HG03064 (cell line): Measurements from ENCODE around the gene ARHGAP15.

Experiments used
- ATAC-seq: cut with Tn5 transposase; IDR thresholded peaks from one replicate; pipeline ENCODE4 v1.9.1; 2021; ENCODE audit warnings: low read depth; ENCODE audit not compliant: unreplicated experiment

Gene ARHGAP15

DNA sequence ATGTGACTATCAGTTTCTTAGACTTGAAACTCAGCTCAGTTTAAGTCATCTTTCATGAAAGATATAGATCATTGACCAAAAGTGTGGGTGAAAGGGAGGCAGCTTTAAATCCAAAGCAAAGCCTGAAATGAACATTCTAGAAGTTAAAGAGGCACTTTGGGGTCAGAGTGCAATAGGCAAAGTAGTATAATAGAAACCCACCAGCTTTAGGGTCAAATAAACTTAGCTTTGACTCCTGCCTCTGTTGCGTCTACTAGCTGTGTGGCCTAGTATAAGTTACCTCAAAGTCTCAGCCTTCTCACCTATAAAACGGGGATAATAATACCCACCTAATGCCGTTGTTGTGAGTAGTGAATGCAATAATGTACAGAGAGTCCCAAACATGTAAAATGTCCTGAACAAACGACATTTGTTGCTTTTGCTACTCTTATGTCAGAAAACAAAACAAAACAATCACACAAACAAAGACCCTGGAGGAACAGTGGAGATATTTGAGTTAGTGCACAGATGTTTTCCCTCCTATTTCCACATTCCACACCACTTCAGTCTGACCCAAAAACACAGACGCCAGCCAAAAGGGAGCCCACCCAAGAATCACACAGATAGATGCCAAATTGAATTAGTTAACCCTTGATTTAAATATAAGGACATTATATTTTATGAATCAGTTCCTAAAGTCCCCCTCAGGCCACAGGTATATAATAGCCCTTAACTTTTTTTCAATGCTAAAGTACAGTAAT, 657.0 kb downstream of the ARHGAP15 start:
- no peak for ATAC-seq

GRCh38 chr2:143787674-143788073, 658.5 kb downstream of the ARHGAP15 start:
- no peak for ATAC-seq

GRCh38 chr2:143792602-143793001, 663.4 kb downstream of the ARHGAP15 start:
- ATAC-seq, result no peak

- no peak for ATAC-seq
Observed at GRCh38 chr2:143793381-143793780, 664.2 kb downstream of the ARHGAP15 start.

DNA sequence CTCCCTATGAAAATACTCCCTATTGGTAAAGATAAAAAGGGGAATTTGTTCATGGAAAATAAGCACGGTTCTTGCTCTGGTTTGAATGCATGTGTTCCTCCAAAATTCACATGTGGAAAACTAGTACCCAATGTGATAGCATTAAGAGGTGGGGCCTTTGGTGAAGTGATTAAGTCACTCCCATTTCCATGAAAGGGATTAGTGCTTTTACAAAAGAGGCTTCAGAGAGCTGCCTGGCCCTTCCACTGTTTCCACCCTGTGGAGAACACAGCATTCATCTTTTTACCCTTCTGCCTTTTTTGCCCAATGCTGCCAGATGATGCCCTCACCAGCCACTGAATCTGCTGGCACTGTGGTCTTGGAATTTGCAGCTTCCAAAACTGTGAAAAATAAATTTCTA, 666.8 kb downstream of the ARHGAP15 start:
- no peak for ATAC-seq

- no peak for ATAC-seq
Observed at GRCh38 chr2:143801561-143801960, 672.3 kb downstream of the ARHGAP15 start.

DNA sequence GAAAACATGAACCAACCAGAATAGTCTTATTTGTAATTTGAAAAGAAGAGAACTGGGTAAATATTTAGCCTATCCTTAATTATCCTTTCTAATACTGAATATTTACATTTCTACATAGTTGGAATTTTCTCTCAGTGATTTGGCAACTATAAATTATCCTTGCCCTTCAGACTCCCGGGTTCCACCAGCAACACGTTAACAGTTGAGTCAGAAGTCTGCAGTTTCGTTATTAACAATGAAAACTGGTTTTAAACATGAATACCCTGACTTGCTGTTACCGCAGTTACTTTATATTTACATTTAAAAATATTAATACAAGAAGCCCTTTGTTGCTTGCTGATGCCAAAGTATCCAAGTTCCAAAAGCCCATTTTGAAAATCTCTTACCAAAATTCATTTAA, 673.0 kb downstream of the ARHGAP15 start:
- ATAC-seq, result no peak

DNA sequence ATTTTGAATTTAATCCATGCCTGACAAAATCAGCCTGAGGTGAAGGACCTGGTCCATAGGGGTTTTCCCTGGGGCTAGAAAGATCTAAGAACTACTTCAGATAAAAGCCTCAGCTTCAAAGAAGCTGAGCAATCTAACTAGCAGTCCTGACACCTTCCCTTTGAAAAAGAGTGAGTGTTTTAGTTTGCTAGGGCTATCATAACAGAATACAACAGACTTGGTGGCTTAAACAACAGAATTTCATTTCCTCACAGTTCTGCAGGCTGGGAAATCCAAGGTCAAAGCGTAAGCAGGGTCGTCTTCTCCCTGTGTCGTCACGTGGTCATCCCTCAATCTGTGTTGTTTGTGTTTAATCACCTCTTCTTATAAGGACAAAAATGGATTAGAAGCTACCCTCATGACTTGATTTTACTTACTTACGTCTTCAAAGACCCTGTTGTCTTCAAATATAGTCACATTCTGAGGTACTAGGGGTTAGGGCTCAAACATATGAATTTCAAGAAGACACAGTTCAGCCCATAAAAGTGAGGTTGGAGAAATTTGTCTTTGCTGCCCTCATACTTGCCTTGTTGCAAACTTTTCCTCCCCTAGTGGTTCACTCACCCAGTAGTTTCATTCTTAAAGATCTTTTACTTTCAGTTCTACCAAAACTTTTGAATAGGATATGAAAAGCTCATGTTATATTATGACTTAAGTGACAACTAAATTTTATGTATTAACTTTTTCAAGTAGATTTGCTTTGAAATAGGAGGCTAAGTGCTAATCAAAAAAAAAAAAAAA, 673.8 kb downstream of the ARHGAP15 start:
- peak; percentile 94 for ATAC-seq

DNA sequence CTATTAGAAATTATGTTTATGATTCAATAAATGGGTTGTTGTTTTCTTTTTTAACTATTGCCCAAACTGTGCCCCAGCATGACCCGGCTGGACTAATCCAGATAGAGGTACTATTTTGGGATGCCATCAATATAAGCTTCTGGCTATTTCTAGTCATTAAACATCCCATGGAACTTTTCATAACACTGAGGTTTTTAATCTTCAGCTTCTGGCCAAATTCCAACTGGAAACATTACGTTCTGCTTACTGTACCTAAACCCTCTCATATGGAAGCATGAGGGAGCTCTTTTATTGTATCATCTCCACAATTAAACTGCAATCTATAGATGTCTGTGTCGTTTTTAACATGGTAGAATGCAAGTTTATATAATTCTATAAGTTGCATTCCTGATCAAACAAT, 674.7 kb downstream of the ARHGAP15 start:
- no peak for ATAC-seq

DNA sequence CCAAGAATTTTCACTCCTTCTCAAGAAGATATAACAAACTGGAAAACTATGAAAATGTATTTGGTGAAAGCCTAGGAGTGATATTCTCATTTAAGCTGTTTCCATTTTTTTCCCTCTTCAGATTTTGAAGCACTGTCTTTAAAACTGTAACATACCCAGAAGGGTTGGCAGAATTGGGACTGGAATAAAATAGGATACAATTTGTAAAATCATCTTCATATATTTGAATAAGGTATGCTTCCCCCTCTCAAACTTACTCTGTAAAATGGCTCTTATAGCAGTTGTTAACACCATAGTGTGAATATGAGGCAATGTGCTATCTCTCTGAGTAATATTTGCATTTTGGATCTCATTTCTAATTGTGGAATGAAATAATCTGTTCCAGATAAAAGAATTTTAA, 676.4 kb downstream of the ARHGAP15 start:
- no peak for ATAC-seq

DNA sequence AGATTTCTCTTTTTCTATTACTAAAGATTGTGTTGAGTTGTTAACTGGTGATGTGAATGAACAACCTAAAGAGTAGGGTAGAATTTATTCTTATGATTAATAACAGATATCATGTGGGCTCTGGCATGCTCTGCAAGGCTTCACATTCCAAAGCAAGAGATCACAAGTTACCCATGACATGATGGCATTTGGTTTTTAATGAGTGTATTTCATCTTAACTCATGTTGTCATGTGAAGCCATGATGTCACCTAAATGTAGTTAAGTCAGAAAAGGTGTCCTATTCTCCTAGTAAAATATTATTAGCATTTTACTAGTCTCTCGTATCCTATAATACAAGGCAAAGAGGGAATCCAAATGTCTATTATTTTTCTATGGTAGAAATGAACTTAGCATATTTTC, 678.0 kb downstream of the ARHGAP15 start:
- no peak for ATAC-seq

DNA sequence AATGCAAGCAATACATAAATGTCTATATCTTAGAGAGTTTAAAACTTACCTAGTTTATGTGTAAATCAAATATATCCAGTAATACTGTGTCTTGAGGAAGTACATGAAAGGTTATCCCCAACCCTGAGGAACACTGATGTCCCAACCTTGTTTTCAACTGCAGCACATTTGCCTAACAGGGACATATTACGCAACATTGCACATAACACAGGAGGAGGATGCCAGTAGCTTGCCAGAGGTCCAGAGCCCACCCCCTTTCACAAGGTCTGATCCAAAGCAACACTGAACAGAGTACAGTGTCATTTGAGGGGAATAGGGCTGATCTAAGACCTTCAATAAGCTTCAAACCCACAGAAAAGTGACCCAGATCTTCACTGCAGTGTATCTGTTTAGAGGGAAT, 678.5 kb downstream of the ARHGAP15 start:
- ATAC-seq, result no peak

DNA sequence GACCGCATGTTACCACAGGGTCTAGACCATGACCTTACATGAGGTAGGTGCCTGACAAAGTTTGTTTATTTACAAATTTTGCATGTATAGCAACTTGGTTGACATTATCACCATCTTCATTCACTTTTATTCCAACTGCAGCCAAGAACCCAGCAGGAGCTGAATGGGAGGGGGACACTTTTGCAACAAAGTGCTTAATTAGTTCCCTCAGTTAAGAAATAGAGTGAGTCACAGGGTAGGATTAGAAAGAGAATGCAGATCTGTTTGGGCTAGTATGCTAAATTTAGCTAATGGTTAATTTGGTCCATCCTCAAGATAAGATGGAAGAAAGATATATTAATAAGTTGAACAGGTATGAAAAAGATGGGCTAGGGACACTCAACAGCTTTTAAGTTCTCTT, 678.9 kb downstream of the ARHGAP15 start:
- ATAC-seq, result no peak

- no peak for ATAC-seq
Observed at GRCh38 chr2:143815082-143815481, 685.9 kb downstream of the ARHGAP15 start.

DNA sequence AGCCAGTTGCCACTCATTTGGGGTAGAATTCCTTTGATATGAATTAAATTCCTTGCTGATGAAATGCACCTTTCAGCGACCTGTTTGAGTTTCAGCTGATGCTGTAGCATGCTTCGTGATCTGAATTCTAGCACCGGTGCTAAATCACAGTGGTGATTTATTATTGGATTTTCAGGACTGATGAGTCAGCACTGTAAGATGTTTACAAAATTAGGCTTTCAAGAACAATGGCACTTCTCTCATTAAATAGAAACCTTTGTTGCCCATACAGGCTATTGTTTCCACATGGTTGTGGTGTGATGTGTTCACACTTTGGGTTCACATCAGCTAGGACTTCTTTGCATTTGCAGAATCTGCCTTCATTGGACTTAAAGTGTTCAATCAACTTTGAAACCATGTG, 687.7 kb downstream of the ARHGAP15 start:
- no peak for ATAC-seq
